Measurements from ENCODE around the gene CAMK1D.

CAMK1D gene

DNA sequence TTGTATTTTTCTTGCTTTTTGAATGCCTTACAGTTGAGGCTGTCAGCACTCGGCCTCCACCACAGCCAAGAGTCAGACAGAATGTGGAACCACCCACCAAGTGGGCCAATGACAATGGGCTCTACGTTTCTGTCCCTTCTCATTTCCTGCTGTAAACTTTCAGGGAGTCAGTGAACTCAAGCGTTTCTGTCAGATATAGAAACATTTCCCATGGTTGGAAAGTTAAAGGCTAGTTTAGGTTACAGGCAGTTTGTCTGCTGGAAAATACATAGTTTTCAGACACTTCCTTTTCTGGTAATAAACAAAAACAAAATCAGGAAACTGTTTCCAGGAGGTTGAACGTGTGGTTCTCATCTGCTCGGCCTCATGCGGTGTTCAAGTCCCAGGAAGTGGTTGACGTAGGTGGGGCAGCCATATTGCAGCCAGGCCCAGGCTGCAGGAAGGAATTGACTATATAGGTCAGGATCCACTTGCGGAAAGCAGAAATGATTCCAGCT lies 245.1 kb downstream of the CAMK1D start:
- no peak for DNase-seq (ENCODE audit: low read depth, low spot score)

DNA sequence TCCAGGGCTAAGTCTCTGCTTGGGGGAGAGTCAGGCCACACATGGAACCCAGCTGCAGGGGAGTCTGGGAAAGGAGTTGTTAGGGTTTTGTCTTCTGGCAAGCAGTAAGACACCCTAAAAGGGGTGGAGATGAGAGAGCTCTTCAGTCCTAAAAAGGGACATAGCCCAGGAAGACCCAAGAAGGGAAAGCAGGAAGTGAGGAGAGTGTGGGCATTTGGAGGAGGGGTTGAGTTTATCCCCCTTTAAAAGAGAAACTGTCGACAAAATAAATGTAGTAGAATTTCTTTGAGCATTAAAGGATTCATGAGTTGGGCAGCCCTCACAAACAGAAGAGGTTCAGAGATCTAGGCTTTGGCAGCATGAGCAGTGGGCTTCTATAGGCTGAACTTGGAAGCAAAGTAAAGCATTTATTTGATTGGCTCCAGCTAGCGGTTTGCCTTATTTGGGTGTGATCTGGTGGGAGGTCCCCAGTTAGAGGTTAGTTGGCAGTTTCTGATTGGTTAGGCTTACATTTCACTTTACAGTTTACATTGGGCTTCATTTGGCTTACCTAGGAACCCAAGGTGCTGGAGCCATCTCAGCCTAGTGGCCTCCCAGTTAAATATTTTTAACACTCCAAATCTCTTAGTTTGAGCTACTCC lies 246.7 kb downstream of the CAMK1D start:
- no peak for DNase-seq (ENCODE audit: low read depth, low spot score)

DNA sequence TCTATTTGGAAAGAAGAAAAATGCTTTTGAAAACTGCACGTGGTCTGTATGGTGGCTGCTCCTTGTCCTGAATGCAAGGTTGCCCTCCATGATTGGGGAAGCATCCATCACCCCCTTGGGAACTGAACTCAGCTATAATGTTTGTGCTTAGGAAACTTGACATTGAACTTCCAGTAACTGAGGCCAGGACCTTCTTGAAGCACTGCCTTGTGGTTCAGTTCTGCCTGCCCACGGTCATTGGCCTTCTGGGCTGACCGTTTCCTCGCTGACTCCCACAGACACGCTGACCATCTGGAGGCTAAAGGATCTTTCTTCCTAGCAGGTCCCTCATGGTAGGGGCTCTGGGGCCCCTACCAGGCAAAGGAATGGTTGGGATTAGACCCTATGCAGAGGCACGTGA lies 247.8 kb downstream of the CAMK1D start:
- no peak for DNase-seq (ENCODE audit: low read depth, low spot score)

GRCh38 chr10:12597788-12598765 lies 248.7 kb downstream of the CAMK1D start:
- no peak for DNase-seq (ENCODE audit: low read depth, low spot score)

GRCh38 chr10:12600652-12601051 lies 251.3 kb downstream of the CAMK1D start:
- no peak for DNase-seq (ENCODE audit: low read depth, low spot score)

DNA sequence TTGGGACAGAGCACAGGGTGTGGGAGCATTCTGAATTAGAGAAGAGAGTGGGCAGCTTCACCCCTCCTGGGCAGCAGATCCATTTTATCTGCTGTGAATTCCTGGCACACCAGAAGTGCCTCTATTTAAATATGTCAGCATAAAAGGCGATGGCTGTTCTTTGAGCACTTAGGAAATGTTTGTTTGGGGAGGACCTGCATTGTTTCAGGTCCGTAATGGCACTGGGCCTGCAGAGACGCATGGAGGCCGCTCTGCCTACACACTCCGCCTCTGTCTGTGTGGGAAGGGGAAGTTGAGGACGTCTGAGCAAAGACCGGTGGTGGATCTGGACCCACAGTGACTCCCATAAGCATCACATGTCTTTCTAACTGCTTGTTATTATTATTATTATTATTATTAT lies 253.2 kb downstream of the CAMK1D start:
- no peak for DNase-seq (ENCODE audit: low read depth, low spot score)

GRCh38 chr10:12603766-12604470 lies 254.6 kb downstream of the CAMK1D start:
- no peak for DNase-seq (ENCODE audit: low read depth, low spot score)

DNA sequence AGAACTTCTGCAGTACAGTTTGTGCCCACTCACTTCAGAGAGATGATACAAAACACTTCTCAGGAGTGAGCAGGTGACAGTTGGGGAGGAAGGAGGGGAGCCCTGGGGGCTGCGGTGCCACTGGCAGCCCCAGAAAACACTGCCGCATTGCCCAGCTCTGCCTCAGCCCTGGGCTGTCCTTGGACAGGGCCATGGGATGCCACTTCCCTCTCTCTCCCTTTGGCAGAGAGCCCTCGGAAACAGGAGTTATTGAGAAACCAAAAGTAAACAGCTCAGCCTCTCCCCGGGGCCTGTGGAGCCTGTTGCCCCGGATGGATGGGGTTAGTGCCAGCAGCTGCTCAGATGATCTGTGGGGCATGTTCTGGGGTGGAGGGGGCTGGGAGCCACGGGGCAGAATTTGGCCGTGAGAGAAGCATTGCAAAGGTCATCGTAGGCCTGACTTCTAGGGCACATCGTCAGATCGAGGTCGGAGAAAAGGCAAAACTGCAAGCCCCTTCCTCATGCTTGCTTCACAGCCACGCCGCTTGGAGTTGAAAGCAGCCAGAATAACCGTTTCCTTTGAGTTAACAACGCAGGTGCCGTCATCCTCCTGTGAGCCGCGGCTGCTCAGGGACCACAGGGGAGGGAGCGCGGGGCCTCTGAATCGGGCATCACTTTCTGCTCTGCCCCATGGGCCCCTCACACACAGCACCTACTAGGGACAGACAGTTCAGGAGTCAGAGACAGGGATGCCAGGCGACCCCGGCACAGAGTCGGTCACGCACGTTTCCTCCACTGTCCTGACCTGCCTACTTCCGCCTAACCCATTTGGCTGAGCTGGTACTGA lies 256.4 kb downstream of the CAMK1D start:
- no peak for DNase-seq (ENCODE audit: low read depth, low spot score)

DNA sequence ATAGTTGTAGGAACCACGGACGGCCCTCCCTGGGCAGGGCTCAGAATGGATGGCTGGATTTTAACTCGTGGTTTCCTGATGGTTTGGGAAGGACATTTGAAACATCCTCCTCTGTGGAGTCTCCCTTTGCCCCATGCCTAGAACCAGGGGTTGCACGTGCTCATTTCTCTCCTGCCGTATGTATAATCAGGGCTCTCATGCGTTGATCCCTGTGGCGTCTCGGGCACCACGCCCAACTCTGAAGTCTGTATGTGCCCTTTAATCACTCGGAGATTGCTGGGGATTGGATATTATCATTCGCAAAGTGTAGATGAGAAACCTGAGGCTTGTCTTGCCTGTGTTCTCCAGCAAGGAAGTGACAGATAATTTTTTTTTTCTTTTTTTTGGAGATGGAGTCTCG lies 257.1 kb downstream of the CAMK1D start:
- no peak for DNase-seq (ENCODE audit: low read depth, low spot score)

- no peak for DNase-seq (ENCODE audit: low read depth, low spot score)
Observed at GRCh38 chr10:12608761-12609160, 259.4 kb downstream of the CAMK1D start.

GRCh38 chr10:12609435-12609834 lies 260.1 kb downstream of the CAMK1D start:
- no peak for DNase-seq (ENCODE audit: low read depth, low spot score)

DNA sequence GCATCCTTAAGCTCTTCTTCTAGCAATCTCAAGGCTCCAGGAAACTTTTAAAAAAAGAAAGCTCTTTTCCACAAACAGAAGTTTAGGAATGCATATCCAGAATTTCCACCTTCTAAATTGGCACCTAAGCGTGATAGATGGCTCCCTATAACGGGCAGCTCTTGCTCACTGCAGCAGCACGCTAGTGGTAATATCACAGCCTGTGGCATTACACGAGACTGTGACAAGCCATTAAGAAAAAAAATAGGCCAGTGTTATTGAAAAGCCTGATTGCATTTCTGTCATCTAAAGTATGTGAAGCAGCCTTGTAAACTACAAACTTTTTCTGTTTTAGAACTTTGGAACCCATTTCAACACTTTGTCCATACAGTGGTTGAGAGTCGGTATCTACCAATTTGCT lies 263.8 kb downstream of the CAMK1D start:
- no peak for DNase-seq (ENCODE audit: low read depth, low spot score)

DNA sequence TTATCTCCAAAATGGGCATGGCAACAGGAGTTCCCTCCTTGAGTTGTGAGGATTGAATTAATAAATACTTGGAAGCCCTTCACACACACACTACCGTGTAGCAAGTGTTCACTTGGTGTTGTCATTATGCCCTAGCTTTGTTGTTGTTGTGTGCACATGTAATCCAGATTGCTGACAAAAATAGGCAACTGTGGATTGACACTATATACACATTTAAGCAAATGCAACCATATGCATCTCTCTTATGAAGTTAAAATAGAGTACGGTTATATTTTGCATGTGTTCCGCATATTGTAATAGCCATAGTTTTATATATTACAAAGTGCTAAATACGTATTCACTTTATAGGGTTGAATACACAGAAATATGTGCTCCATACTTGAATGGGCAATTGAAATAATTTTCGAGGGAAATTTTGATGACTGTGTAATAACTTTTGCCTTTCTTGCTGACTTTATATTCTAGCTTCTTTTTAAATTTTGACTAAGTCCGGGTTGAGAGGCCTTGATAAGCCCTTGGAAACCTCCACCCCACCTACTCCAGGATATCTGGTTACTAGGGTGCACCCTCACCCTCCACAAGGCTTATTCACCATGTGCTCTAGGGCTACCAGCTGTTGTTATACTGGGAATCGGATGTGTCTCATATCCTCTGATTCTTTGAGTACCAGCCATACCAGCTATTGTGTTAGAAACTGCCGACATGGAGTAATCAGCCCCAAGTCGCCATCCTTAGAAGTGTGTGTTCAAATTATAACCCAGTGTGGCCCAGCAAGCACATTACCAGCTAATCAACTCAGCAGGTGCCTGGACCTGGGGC lies 265.0 kb downstream of the CAMK1D start:
- no peak for DNase-seq (ENCODE audit: low read depth, low spot score)

GRCh38 chr10:12615296-12616220 lies 266.2 kb downstream of the CAMK1D start:
- DNase-seq (ENCODE audit: low read depth, low spot score) = no peak

GRCh38 chr10:12617191-12618175 lies 268.1 kb downstream of the CAMK1D start:
- DNase-seq (ENCODE audit: low read depth, low spot score) = no peak

DNA sequence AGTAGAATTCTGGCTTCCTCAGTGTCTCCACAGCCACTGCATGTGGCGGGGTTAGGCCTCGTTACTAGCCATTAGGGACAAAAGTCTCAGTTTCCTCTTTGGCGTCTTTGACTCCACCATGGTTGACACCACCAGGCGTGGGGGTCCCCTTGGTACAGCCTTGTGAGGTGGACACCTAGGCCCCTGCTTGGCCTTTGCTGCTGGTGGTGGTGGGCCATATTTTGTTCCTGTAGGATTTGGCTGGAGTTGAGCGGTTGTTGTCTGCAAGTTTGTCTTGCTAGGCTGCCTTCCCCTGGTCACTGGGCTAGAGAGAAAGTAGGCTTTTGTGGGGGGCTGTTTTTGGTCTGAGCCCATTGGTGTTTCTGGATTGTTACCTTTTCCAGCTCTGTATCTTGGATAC lies 272.7 kb downstream of the CAMK1D start:
- DNase-seq (ENCODE audit: low read depth, low spot score) = no peak

GRCh38 chr10:12622691-12623090 lies 273.3 kb downstream of the CAMK1D start:
- no peak for DNase-seq (ENCODE audit: low read depth, low spot score)

- no peak for DNase-seq (ENCODE audit: low read depth, low spot score)
Observed at GRCh38 chr10:12625393-12626023, 276.2 kb downstream of the CAMK1D start.

All from ELF-1 (cell line).